Activated CD4-positive, alpha-beta T cell treated with anti-CD3 and anti-CD28 coated beads, Interleukin-2, amount 10 ng/mL, durations not matched to agents 24 days and 14 days (primary cell): Measurements from ENCODE around the gene TNFSF9. TPM values are rescaled to one million over a fixed set of nuclear protein-coding genes. Genes with fewer than 3 reads are reported as not detected.
"Not testable (repeated sequence)": the region's sequence is repeated elsewhere in the genome, so short reads cannot be mapped to it uniquely, and the experiment has no call there.

Source experiments
- DNase-seq: peaks from one replicate; pipeline ENCODE4 v3.0.0; 2022
- H3K27ac Mint-ChIP-seq: one replicate; pipeline ENCODE4 v1.8.0; 2022; ENCODE audit warnings: mild to moderate bottlenecking, mixed read lengths
- H3K27me3 Mint-ChIP-seq: one replicate; pipeline ENCODE4 v1.8.0; 2022; ENCODE audit warnings: mixed read lengths
- H3K36me3 Mint-ChIP-seq: one replicate; pipeline ENCODE4 v1.8.0; 2022; ENCODE audit warnings: low read depth, mild to moderate bottlenecking, mixed read lengths
- H3K4me1 Mint-ChIP-seq: one replicate; pipeline ENCODE4 v1.8.0; 2021; ENCODE audit warnings: mixed read lengths
- H3K4me3 Mint-ChIP-seq: one replicate; pipeline ENCODE4 v1.8.0; 2022; ENCODE audit warnings: mild to moderate bottlenecking, moderate library complexity, mixed read lengths
- H3K9me3 Mint-ChIP-seq: one replicate; pipeline ENCODE4 v1.8.0; 2021; ENCODE audit warnings: mixed read lengths
- intact Hi-C: fragments of 100-400 bp; cut with micrococcal nuclease; formaldehyde crosslinking; loops from one replicate; pipeline ENCODE4 v1.15.1; 2023
- total RNA-seq: library from RNA; stranded (reverse); gene quantifications from 2 replicates; pipeline ENCODE4 v1.2.3, GENCODE V29; 2022

TNFSF9 gene
- total RNA-seq, 1 donor from 2014 or later = 6.4 TPM

DNA sequence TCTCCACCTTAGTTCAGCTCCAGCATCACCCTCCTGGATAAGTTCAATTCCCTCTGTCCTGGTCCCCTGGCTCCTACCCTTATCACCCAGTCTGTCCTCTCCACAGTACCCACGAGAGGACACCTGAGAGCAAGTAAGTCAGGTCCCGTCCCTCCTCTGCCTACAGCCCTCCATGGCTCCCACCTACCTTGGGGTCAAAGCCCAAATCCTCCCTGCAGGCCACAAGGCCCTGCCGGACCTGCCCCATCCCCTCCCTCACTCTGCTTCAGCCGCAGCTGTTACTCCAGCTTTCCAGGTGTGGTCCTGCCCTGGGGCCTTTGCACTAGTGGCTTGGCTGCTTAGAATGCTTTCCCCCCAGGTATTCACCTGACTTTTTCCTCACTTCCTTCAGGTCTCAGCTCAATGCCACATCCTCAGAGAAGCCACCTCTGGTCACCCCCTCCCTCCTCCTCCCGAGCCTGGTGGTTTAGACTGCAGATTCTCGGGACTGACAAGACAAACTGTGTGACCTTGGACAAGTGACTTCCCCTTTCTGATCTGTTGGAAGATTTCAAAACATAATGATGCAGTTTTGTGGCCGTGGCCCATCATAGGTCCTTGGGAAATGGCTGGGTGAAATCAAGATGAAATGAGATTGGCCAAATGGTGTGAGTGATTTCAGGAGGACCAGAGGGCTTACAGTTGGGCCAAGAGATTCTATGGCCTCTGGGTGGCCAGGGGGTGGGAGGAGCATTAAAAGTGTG, 32.4 kb upstream of the TNFSF9 start:
- no peak overlapping the region for H3K27ac Mint-ChIP-seq
- intact Hi-C loops = no loop called here
- peaks cover 18% of the 10 kb centered on the region for H3K27me3 Mint-ChIP-seq
- no peaks in the 10 kb centered on the region for H3K36me3 Mint-ChIP-seq
- H3K4me3 Mint-ChIP-seq = no peak overlapping the region
- H3K9me3 Mint-ChIP-seq = no peaks in the 10 kb centered on the region
- peaks cover 15% of the 10 kb centered on the region for H3K4me1 Mint-ChIP-seq
- no peak for DNase-seq

DNA sequence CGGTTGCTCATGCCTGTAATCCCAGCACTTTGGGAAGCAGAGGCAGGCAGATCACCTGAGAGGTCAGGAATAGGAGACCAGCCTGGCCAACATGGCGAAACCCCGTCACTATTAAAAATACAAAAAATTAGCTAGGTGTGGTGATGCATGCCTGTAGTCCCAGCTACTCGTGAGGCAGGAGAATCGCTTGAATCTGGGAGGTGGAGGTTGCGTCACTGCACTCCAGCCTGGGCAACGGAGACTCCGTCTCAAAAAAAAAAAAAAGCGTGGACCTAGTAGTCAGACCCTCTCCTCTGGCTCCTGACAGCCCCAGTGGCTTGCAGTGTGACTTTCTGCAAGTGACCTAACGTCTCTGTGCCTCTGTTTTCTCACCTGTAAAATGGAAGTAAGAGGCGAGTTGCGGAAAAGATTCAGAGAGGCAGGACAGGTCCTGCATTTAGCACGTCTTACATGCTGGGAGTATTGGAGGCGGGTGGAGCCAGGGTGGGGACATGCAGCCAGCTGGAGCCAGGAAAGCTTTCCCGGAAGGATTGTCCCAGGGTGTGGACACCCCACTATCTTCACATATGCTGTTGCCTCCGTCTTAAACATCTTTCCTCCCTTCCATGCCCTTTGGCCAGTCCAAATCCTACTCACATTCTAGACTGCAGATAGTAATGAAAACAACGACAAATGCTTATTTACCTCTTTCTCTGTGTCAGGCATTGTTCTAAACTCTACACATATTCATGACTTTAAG, 31.6 kb upstream of the TNFSF9 start:
- no peaks in the 10 kb centered on the region for H3K36me3 Mint-ChIP-seq
- peaks cover 22% of the 10 kb centered on the region for H3K27me3 Mint-ChIP-seq
- H3K27ac Mint-ChIP-seq = no peak overlapping the region
- no peak for DNase-seq
- H3K9me3 Mint-ChIP-seq = no peaks in the 10 kb centered on the region
- no peak overlapping the region for H3K4me3 Mint-ChIP-seq
- intact Hi-C loops = no loop called here
- peaks cover 15% of the 10 kb centered on the region for H3K4me1 Mint-ChIP-seq

DNA sequence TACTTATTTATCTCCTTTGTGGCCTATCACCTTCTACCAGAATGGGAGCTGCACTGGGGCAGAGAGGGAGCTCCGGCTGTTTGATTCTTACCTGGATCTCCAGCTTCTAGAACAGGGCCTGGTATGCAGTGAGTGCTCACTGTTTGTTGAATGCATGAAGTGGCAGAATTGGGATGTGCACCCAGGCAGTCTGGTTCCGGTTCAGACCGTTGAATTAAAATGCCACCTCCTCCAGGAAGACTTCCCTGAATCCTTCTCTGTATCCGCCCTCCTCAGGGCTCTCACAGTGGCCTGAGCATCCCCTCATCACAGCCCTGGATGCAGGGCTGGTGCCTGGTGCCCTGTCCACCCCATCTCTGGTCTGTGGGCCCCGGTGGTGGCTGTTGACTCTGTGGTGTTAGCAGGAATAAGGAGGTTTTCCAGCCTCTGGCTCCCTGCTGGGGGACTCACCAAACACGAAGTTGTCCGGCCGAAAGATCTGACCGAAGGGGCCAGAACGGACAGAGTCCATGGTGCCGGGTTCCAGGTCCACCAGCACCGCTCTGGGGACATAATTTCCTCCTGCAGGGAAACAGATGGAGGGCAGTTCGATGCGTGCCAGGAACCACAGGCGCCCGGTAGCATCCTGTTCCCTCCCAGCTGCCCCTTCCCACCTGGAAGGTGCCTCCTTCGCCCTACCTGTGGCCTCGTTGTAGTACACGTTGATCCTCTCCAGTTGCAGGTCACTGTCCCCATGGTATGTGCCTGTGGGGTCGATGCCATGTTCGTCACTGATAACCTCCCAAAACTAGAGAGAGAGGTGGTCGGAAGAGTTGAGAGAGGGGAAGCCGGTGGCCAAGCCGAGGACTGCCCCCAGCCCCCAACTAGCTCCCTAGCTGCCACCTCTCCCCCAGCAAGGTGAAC, 29.7 kb upstream of the TNFSF9 start:
- H3K4me1 Mint-ChIP-seq = peaks cover 21% of the 10 kb centered on the region
- peak overlapping the region; percentile 83 for H3K4me3 Mint-ChIP-seq
- peaks cover 22% of the 10 kb centered on the region for H3K27me3 Mint-ChIP-seq
- no peak for DNase-seq
- H3K9me3 Mint-ChIP-seq = no peaks in the 10 kb centered on the region
- H3K27ac Mint-ChIP-seq = peak overlapping the region; percentile 65
- H3K36me3 Mint-ChIP-seq = no peaks in the 10 kb centered on the region
- intact Hi-C loops = no loop called here

DNA sequence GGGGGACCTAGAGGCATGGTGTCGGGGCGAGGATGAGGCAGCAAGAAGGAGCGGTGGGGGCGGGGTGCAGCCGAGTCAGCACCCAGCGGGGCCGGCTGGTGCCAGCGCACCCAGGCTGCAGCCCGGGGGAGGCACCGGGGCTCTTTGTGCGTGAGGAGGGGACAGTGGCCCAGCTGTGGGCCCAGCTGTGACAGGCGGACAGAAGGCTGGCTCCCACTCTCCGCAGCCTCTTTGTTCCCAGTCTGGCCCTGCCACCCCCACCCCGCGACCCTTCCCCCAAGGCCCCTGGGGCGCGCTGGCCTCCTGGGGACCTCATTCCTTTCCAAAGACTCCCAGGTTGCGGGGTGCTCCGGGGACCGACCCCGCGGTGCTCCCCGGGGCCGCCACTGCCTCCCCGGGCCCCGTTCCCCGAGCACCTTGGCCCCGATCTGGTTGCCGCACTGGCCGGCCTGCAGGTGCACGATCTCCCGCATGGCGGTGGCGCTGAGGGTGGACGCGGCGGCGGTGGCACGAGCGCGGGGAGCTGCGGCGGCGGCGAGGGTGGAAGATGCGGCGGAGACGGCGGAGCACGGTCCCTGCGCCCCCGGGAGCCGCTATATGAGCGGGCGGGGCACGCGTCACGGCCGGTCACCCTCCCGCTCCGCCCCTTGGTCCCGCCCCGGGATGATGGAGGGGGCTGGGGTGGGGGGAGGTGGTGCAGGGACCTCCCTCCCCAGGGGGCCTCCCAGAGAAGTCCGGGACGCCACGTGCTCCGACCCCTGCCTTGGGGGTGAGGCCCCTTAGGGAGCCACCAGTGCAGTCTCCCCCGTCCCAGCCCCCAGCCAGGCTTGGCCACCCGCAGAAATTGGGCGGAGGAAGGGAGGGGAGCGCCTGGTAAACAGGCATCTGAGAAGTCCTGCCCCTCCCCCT, 28.8 kb upstream of the TNFSF9 start, which contains the start of gene TUBB4A:
TUBB4A (minus strand) TSS at position 570 of the 909 bp plus-strand sequence; CDS start at position 473, 97 bp downstream.
- intact Hi-C loops = loop anchor here (2.0 kb wide), 1 partner anchor 21 kb away; the partner anchor contains the start of gene DENND1C
- Mint-ChIP-seq H3K36me3 (no peaks in the 10 kb centered on the region), H3K4me3 (peak within 1 kb of the TSS; percentile 83), H3K27me3 (peaks cover 22% of the 10 kb centered on the region), H3K9me3 (no peaks in the 10 kb centered on the region), H3K4me1 (peaks cover 21% of the 10 kb centered on the region), H3K27ac (peak within 1 kb of the TSS; percentile 65)
- peak; percentile 85 for DNase-seq

DNA sequence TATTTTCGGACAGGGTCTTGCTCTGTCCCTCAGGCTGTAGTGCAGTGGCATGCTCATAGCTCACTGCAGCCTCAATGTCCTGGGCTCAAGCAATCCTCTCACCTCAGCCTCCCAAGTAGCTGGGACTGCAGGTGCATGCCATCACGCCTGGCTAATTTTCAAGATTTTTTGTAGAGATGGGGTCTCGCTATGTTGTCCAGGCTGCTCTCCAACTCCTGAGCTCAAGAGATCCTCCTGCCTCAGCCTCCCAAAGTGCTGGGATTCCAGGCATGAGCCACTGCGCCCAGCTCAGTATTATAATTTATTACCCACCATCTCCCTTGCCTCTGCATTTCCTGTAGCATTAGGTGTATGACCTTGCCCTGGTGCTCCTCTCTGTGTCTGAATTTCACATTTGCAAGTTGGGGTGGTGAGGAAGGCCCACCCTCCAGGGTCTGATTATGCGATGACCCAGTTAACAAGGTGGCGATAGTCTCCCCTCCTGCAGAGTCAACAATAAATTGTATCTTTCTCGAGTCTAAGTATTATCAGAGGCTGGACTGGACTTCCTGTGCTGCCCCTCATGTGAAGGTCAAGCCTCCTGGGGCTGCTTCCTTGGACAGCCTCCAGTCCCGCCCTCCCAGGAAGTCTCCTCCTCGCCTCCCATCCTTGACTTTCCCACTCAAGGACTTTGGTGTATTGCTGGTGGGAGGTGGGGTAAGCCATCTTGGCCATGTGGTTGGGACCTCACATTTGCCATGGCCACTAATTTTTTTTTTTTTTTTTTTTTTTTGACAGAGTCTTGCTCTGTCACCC, 27.2 kb upstream of the TNFSF9 start:
- Mint-ChIP-seq H3K4me1 (peaks cover 18% of the 10 kb centered on the region), H3K27me3 (peaks cover 22% of the 10 kb centered on the region), H3K9me3 (no peaks in the 10 kb centered on the region), H3K36me3 (no peaks in the 10 kb centered on the region), H3K27ac (no peak overlapping the region), H3K4me3 (peak overlapping the region; percentile 46)
- intact Hi-C loops = loop anchor here (2.0 kb wide), 3 partner anchors 23 to 79 kb away; partner anchors contain the start of genes DENND1C and KHSRP
- no peak for DNase-seq

DNA sequence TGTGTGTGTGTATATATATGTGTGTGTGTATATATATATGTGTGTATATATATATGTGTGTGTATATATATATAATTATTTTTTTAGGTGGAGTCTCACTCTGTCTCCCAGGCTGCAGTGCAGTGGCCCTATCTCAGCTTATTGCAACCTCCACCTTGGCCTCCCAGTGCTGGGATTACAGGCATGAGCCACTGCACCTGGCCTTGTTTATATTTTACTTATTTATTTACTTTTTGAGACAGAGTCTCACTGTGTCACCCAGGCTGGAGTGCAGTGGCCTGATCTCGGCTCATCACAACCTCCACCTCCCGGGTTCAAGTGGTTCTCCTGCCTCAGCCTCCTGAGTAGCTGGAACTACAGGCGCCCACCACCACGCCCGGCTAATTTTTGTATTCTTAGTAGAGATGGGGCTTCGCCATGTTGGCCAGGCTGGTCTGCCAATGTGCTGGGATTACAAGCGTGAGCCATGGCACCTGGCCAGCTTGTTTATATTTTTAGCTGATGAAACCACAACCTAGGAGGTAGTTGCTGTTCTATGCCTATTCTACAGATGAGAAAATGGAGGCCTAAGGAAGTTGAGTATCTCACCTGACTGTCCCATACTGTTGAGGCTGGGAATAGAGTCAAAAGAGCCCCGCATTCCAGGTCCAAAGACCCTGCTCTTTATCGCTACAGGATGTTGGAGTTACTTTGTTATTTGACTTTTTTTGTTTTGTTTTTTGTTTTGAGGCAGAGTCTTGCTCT, 22.6 kb upstream of the TNFSF9 start:
- H3K4me3 Mint-ChIP-seq, H3K36me3 Mint-ChIP-seq, H3K27ac Mint-ChIP-seq, intact Hi-C loops, H3K27me3 Mint-ChIP-seq, H3K4me1 Mint-ChIP-seq, DNase-seq, H3K9me3 Mint-ChIP-seq: not testable (repeated sequence)

DNA sequence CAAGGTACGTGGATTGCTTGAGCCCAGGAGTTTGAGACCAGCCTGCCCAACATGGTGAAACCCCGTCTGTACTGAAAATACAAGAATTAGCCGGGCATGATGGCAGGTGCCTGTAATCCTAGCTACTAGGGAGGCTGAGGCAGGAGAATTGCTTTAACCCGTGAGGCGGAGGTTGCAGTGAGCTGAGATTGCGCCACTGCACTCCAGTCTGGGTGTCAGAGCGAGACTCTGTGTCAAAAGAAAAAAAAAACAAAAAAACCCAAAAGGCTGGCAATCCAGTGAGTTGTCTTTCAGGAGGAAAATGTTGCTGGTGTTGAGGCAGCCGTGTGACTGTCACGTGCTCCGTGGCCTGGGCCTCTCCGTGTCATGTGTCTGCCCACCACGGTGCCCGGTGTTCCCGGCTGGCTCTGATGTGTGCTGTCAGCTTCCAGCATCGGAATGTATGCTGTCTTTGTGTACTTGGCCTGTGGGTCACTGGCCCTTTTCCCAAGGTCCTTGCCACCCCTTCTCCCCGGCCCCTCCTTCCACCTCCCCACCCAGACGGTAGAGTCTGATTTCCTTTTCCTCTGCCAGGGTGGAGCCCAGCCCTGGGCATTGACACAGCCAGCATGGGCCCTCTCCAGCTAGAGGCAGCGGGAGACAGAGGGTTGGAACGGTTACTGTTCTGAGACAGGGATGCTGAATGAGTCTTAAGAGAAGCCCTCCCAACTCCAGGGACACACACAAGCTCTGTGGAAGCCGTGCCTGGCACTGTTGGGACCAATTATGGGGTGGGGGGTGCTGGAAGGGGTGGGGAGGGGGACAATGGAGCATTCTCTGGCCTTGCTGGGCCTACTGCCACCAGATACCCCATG, 21.5 kb upstream of the TNFSF9 start:
- Mint-ChIP-seq H3K4me1 (peaks cover 5% of the 10 kb centered on the region), H3K27ac (no peak overlapping the region), H3K27me3 (no peaks in the 10 kb centered on the region), H3K36me3 (no peaks in the 10 kb centered on the region), H3K4me3 (no peak overlapping the region), H3K9me3 (no peaks in the 10 kb centered on the region)
- intact Hi-C loops = no loop called here
- DNase-seq = no peak

DNA sequence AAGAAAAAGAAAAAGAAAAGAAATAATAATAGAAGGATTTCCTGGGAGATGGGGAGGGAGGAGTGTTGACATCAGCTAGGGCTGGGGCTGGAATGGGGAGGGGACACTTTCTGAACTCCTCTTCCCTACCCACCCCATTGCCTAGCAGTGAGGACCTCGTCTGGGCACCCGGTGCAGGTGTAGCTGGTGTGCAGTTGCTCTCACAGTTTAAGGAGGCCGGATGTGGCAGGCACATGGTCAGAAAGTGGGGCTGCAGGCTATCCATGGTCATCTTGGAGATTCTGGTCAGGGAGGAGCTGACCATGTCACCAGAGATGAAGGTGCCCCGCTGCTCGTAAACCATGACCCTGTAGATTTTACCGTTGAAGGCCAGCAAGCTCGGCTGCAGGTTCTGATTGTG, 20.2 kb upstream of the TNFSF9 start:
- no peak overlapping the region for H3K27ac Mint-ChIP-seq
- no peak for DNase-seq
- no peaks in the 10 kb centered on the region for H3K36me3 Mint-ChIP-seq
- H3K4me3 Mint-ChIP-seq = no peak overlapping the region
- H3K9me3 Mint-ChIP-seq = no peaks in the 10 kb centered on the region
- H3K27me3 Mint-ChIP-seq = no peaks in the 10 kb centered on the region
- intact Hi-C loops = no loop called here
- peaks cover 4% of the 10 kb centered on the region for H3K4me1 Mint-ChIP-seq

DNA sequence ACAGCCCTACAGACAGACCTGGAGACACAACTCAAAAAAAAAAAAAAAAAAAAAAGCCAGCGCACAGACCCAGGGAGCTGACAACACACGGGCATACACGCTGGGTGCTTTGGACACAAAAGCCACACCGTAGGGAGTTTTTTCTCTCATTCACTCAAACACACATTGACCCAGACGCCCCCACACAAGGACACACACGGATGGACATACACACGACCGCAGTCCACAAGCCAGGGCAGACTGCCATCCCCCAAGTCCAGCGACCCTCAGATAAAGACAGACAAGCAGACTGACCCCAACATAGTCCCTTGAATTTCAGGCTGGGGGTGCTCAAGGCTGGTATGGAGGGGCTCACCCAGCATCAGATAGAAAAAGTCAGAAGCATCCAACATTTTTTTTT, 16.7 kb upstream of the TNFSF9 start:
- no peak for DNase-seq
- intact Hi-C loops = no loop called here
- no peak overlapping the region for H3K4me3 Mint-ChIP-seq
- H3K4me1 Mint-ChIP-seq = peaks cover 27% of the 10 kb centered on the region
- H3K9me3 Mint-ChIP-seq = no peaks in the 10 kb centered on the region
- H3K27me3 Mint-ChIP-seq = no peaks in the 10 kb centered on the region
- no peaks in the 10 kb centered on the region for H3K36me3 Mint-ChIP-seq
- H3K27ac Mint-ChIP-seq = peak overlapping the region; percentile 53

DNA sequence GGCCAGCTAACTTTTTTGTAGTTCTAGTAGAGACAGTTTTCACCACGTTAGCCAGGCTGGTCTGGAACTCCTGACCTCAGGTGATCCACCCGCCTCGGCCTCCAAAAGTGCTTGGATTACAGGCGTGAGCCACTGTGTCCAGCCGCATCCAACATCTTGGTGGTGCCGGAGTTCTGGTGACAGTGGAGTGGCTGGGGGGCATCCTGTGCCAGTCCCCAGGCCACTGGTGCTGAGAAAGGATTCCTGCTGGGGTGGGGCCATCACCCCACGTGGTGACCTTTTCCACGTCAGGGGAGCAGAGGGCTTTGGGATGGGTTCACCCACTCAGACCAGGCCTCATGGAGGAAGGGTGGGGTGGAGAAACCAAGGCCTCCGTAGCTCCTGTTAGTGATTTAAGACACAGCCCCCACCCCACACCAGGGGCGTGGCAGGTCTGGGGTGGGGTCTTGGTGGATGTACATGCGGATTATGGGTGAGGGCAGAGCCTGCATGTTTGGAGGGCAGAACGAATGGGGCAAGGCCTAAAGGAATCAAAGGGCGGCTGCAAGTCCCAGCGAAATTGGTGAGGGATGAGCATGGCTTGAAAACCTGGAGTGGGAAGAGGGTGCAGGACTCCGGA, 15.8 kb upstream of the TNFSF9 start:
- intact Hi-C loops = loop anchor here (5.0 kb wide), 3 partner anchors 33 to 237 kb away; partner anchors contain the start of gene DENND1C
- peak overlapping the region; percentile 39 for H3K4me3 Mint-ChIP-seq
- no peaks in the 10 kb centered on the region for H3K27me3 Mint-ChIP-seq
- no peaks in the 10 kb centered on the region for H3K36me3 Mint-ChIP-seq
- no peak for DNase-seq
- peaks cover 31% of the 10 kb centered on the region for H3K4me1 Mint-ChIP-seq
- H3K27ac Mint-ChIP-seq = peak overlapping the region; percentile 64
- H3K9me3 Mint-ChIP-seq = no peaks in the 10 kb centered on the region
